Stimulated activated CD8-positive, alpha-beta memory T cell treated with anti-CD3 and anti-CD28 coated beads, Interleukin-4, amount 100 ng/mL, for 24 hours (primary cell): ENCODE measurements around the gene N4BP2.

Source experiments
- DNase-seq: peaks from one replicate; pipeline ENCODE4 v3.0.0-alpha.2; 2020; ENCODE audit warnings: low read depth

N4BP2 gene

DNA sequence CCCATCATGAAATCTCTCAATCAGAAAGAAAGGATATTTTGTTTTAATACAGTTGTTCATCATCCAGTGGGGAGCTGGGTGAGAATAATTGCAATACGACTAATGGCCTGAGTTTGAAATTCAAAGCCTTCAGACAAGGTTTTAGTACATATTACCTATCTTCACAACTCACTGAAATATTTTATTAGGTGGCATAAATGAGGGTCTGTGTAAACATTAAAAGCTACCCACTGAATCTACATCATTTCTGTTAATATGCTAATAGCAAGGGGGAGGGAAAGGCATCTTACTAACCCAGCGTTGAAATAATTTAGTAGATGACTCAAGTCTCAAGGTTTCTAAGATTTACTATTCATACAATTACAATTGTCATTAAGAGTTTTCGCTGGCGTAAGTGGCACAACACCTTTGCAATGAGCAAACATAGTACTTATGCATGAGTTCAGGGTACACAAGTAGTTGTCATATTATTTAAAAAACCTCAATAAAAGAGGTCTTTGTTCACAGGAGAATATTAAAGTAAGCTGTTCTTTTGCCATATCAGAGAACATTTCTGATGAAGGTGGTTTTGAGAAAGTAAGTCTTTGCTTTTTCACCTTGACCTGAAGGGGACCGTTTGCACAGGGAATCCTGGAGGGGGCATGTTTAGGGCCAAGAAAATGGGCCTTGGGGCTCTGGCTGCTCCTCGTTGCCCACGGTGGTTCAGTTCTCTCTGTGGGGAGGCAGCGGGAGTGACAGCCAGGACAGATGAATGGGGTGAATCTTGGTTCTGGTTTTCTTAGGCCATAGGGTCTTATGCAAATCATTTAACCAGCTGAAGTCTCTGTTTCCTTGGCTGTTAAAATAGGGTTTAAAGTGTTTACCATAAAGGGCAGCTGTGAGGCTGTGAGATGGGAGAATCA, 135.7 kb downstream of the N4BP2 start:
- no peak for DNase-seq

DNA sequence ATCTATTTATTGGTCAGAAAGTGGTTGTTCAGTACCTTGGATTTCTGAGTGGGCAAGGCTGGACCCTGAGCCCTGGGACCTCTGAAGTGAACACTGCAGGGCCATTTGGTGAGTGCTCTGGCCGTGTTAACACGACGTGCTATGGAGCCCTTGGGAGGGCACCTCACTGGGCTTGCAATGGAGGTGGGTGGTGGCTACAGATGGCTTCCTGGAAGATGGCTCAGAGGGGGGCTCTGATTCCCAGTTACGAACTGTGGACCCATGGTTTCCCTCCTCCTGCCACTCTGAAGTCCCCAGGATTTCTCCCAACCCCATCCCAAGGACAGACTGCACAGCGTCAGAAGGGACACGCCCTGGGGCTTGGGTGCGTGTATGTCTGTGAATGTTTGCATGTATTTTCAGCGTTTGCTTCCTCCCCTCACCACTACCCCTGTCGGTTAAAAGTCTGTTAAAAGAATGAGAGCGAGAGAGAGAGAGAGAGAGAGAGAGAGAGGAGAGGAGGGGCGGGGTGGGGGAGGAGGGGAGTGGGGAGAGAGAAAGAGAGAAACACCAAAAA, 136.4 kb downstream of the N4BP2 start:
- no peak for DNase-seq

DNA sequence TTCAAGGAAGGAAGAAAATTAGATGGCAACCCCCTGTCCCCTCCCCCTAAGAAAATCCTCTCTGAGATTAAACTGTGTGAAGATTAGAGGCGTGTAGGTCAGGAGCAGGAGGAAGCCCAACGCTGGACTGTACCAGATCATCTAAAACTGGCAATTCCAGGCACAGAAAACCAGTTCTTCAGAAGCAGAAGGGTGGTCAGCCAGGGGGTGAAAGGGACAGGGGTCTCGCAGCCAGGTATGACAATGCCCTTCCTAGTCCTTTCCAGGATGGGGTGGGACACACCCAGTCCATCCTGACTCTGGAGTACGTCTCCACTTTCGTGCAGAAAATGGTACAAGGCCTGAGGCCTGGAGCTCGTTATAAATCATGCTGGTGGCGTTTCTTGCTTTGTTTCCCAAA, 136.9 kb downstream of the N4BP2 start:
- no peak for DNase-seq

DNA sequence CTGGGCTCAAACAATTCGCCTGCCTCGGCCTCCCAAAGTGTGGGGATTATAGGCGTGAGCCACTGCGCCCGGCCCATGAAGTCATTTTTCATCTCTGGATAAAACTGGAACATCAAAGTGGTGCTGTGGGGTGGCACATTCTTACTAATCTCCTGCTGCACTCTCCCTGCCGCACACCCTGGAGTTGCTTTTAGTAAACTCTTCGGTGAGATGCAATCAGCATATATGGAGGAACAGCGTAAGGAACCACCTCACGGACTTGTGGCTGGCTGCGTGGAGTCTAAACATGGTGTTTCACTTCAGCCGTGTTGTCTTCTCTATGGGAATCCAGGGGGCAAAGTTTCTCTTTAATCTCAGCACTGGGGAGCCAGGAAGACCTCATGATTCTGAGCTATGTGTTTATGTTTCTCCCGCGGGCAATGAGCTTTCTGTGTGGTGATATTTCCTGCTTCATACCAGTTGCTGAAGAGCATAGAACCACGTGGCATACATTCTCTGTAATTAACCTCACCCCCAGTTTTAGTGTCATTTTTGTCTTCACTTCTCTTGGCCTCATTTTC, 138.0 kb downstream of the N4BP2 start:
- DNase-seq: no peak

DNA sequence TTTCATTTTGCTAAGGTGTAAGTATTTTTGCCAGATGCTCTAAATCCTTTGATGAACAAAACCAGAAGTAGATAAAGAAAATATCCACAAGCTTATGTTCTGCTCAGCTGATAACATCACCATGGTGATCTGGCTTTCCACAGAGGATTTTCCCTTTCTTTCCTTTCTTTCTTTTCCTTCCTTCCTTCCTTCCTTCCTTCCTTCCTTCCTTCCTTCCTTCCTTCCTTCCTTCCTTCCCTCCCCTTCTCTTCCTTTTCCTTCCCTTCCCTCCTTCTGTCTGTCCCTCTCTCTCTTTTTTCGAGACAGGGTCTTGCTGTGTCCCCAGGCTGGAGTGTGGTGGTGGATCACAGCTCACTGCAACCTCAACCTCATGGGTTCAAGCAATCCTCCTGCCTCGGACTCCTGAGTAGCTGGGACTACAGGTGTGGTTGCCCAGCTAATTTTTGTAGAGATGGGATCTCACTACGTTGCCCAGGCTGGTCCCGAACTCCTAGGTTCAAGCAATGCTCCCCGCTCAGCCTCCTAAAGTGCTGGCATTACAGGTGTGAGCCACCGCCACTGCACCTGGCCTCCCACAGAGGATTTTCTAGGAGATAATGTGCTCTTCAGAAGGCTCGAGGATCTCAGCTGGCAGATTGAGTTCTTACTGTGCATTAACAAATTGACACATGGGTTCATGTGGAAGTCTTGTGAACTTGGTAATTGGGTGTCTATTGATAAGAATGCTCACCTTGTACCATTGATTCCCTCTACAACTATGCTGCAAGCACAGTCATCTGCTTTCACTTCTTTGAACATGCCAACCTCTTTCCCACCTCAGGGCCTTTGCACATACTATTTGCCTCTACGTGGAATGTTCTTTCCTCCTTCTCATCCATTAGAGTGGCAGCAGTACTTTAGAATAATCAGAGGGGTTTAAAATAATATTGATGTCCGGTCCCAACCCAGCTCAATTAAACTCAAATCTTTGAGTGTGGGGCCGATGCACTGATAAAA, 138.8 kb downstream of the N4BP2 start:
- DNase-seq: no peak

DNA sequence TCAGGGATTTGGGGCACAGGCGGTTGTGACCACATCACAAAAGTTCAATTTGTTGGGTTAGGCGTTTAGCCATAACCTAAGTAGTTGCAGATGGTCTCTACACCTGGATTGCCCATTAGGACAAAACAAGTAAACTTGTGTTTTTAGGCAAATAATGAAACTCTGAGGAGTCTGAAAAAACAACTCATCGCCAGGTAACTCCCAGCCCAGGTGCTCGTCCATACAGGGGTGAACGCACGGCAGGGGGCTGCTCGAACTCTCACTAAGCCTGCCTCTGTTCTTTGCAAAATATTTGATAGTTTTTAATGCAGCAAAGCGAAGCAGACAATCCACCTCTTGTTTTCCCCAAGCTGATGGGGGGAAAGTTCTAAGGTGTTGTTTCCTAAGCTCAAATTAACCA, 139.6 kb downstream of the N4BP2 start:
- DNase-seq: no peak

DNA sequence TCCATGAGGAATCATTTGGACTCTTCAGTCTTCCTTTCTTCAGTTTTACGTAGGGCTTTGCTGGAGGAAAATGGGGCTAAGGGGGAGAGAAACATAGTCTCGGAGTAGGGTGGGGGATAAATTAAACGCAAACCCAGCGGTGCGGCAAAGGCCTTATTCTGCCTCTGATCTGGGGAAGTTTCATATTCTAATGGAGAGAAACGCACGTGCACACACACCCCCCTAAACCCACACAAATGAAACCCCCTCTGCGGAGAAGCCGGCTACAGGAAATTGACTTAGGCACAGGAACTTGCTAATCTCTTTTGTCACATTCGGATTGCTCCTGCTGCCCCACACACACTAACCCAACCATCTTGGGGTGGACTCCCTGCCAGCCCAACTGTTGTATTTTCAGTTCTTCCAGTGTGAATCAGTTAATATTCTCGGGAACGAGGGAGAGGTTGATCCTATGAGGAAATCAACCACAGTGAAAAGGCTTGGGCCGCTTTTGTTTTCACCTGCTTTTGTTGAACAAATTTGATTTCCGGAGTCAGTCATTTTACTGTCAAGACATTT, 140.2 kb downstream of the N4BP2 start, which contains the start of gene RHOH:
Gene RHOH (plus strand): TSS at position 308 of the 558 bp plus-strand sequence. CDS start 46,356 bp downstream, outside the sequence.
- peak; percentile 56 for DNase-seq

DNA sequence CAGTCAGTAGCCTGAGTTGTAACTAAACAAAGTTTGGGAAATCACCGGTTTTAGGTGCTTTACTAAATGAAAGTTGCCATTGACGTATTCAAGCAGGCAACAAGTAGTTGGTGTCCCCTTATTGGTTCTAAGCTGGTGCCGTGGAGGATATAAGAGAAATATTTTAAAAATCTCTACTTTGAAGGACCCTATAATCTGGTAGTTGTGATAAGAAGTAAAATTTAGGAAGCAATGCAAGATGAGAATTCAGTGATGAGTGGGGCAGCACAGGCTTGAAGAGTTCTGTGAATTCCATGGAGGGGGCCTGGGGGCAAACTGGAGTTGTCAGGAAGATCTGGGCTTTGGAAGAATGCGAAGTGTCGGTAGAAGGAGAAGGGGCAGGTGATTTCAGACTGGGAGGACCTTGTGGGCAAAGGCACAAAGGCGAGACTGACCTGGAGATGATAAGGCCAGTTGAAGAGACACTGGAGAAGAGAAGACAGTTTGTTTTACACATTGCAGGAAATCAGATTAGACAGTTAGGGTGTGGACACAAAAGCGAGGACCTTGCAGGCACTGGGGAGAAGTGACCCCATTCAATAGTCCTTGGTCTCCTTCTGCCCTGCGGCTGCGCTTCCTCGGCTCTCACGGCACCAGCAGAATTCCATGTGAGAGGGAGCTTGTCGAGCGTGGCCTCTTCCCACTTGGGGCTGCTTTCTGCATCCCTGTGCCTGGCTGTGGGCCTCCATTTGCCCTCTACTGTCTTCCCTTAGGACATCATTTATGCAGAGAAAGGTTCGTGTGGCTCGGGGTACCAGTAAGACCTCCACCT, 141.4 kb downstream of the N4BP2 start:
- DNase-seq: no peak

DNA sequence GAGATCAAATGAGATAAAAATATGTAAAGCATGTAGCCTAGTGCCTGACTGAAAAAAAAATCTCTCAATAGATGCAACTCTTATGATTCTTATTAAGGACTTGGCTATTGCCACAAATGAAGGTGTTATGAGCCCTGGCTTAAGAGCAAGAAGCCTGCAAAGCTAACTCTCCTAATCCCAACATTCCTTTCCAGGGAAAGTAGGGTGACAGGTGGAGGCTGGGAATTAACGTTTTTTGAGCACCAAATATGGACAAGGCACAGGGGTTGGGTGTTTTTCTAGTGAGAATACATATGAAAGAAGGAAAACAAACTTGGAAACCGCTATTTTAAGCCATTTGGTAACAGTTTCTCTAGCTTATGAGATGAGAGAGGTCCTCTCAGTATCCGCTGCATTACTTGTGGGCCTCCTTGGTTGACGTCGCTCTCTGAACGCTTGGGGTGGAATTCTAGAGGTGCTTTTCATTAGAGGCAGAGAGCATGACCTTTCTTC, 142.6 kb downstream of the N4BP2 start:
- no peak for DNase-seq

DNA sequence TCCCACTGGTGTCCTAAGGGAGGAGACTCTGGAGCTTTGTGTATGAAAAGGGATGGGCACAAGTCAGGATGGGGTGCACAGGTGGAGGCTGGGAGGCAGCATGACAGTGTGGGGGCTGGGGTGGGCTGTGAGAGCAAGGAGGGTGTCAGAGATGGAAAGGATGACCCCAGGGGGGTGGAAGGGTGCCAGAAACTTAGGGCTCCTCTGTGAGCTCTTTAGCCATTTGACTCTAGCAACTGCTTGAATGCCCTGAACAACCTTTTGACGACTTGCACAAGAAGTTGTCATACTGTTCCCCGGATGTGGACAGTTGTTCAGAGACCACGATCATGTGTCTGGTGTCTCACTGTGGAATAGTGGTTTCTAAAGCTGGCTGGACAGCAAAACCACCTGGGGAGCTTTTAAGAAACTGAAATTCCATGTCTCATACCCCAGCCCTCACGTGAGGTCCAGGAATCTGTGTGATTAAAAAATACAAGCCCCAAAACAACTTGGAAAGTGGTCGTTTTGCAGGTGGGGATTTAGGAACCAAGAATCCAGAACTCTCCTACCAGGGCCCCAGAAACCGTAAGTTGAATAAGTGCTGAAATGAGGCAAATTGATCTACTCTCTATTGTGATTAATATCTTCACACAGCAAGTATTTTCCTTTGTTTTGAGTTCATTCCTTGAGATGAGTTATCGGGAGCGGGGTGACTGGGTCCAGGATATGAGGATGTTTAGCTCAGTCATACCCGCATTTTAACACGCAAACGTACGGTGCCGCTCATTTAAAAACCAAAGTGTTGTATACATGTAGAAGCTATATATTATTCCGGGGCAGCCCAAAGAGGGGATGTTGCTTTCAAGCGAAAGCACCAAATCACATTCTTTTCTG, 143.6 kb downstream of the N4BP2 start:
- DNase-seq: peak; percentile 45

DNA sequence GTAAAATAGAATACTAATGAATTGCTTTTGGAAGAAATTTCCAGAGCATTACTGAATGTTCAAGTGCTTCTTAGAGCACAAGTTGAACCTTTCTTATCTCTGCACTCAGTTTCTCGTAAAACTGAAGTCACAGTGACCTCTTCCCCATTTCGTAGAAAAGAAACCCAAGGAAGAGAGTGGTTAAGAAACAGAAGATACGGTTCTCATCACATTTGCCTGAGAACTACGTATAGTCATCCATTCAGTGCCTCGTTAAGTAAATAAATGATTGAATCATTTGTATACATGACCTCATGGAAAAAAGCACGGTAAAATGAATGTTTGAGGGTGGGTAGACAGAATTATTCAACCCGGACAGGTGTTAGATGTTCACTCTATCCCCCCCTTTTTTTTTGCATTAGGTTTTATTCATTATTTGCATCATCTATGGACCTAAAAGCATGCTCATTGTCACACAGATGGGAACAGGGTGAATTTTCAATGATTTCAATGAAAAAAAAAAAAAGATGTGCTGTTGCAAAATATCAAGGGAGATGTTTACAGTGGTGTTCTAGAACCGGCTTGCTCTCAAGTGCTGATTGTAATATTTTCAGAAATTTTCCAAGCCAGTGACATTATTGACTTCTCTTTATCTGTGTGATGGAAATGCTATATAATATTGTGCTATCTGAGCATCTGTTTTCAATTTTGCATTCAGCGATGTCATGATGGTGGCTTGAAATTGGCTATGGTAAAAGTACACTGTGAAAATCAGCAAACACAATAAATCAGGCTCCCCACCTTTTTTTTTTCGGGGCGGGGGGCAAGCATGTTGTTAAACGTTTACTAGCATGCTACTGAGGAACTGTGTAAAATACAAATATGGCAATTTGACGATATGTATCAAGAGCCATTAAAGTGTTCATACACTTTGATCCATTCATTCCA, 144.5 kb downstream of the N4BP2 start:
- no peak for DNase-seq

DNA sequence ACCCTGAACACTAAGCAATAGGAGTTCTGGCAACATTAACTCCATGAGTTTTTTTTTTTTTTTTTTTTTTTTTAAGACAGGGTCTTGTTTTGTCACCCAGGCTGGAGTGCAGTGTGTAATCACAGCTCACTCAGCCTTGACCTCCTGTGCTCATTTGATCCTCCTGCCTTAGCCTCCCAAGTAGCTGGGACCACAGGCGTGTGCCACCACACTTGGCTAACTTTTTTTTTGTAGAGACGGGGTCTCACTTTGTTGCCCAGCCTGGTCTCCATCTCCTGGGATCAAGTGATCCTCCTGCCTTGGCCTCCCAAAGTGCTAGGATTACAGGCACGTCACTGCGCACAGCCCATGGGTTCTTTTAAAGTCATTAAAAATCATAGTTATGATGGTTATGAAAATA, 145.2 kb downstream of the N4BP2 start:
- DNase-seq: no peak

DNA sequence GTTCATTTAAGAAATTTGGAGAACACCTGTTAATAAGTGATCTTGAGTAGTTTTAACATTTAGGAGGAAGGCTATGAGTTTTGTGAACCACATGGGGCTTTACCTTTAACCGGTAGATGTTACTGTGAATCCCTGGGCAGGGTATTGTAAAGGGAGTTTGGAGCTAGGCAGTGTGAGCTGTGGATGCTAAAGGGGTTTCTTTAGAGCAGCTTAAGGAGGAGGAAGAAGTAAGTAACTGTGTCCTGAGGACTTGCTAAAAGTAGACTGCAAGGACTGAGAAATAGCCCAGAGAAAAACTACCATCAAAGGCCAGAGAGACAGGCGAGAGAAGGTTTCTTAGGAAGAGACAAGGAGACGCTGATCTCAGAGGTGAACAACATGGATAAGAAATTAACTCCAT, 145.8 kb downstream of the N4BP2 start:
- DNase-seq: no peak

DNA sequence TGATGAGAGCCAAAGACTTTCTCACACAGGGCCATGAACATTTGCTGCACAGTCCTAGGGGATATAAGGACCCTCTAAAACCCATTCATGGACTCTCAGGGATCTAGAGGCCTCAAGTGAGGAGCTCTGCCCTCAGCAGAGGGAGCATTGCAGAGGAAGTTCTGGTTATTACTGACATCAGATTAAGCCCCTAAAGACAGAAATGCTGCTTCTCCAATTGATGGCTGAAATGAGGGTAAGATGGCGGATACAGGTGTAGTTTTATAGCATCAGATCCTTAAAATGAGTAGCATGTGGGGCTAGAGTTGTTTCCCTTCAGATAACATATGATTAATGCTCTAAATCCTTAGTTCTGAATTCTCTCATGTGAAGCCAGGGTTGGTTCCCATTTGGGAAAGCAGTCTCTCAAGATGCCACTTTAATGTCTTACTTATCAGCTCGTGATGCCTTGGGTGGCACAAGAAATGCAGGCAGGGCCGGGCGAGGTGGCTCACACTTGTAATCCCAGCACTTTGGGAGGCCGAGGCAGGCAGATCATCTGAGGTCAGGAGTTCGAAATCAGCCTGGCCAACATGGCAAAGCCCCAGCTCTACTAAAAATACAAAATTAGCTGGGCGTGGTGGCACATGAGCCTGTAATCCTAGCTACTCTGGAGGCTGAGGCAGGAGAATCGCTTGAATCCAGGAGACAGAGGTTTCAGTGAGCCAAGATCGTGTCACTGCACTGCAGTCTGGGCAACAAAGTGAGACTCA, 148.0 kb downstream of the N4BP2 start:
- no peak for DNase-seq

DNA sequence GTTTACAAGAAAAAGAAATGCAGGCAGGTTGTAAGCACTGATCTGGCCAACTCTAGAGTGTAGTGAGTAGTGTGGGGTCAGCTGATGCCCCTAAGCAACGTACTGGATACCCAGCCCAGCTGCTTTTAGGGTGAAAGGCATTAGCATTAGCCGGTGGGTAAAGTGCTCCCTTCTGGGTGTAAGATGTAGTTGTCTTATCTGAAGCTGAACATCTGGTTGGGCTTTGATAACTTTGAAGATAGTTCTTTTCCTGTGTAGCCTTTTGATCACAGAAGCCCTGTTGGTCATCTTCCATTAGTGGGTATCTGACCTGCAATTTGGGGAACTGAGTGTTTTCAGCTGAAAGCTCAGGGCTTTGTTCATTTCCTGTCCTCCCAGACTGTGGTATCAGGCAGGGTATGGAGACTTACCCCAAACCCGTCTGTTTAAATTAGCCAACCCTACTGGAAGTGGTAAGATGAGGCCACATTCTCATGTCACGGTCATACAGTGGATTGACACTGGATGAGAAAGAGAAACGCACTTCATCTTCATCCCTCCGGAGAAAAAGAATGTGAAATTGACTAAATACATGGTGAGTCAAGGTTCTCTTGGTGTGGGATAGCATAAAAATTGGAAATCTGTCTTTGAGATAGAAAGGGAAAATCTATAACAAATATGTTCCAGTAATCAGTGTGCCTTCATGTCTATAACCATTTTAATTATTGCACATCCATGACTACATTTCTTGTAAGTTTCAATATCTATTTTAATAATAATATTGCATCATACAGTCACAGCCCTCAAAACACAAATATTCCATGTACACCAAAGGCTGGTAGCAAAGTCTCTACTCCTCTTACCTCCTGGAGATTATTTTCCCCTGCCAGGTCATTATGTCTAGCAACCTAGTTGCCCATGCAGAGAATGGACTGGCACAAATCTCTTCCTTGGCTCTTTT, 148.9 kb downstream of the N4BP2 start:
- no peak for DNase-seq

DNA sequence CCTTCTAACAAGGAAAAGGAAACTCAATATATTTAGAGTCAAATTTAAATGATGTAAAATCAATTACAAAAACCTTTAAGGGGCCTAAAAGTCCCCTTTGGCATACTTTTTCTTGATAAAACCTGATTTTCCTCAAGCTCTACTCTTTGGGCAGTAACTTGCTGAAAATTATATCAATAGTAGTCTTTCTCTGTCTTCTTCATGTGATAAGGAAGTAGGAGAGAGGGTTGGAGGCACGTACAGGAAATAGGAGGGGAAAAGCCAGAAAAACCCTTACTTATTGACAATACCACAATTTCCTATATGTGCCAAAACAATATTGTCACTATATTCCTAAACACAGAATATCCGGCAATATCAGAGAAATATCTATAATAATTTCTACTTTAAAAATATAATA, 149.8 kb downstream of the N4BP2 start:
- no peak for DNase-seq
